H1 (cell line): Measurements from ENCODE around the gene PLEKHG1. TPM values are rescaled to one million over a fixed set of nuclear protein-coding genes. Genes with fewer than 3 reads are reported as not detected.

Experiments
- CTCF ChIA-PET: fragments of 300-600 bp; sonication (Branson Sonifier 250); formaldehyde crosslinking; loops from one replicate; lab custom pipeline; 2021; ENCODE audit not compliant: partially characterized antibody; lab: Charles Lee
- POLR2A ChIA-PET: fragments of 300-600 bp; sonication (Branson Sonifier 250); formaldehyde crosslinking; loops from one replicate; lab custom pipeline; 2021; ENCODE audit warnings: inconsistent platforms; ENCODE audit not compliant: partially characterized antibody; lab: Charles Lee
- DNase-seq, 2 experiments: peaks; one replicate each; pipeline versions ENCODE4 v3.0.0 to v3.0.0-alpha.2; 2010 to 2022; ENCODE audit warnings: low spot score in 2 of 2, low read depth in 1 of 2, mixed read lengths in 1 of 2
- FAIRE-seq: peaks from 2 replicates; lab custom pipeline; 2011; peaks lifted over from hg19 to GRCh38; lab: Jason Lieb, UNC
- H2AFZ ChIP-seq: 2 replicates; pipeline ENCODE4 v1.8.1; 2012; ENCODE audit warnings: low read length, inconsistent platforms
- H2AK5ac ChIP-seq: 2 replicates; pipeline ENCODE4 v1.6.1; 2013; ENCODE audit warnings: low read depth, low read length
- H2BK120ac ChIP-seq: replicated peaks from 2 replicates; pipeline ENCODE3; 2013; ENCODE audit warnings: low read depth, low read length, inconsistent platforms
- H2BK12ac ChIP-seq: 2 replicates; pipeline ENCODE4 v1.6.1; 2013; ENCODE audit warnings: low read depth, low read length
- H2BK15ac ChIP-seq: 2 replicates; pipeline ENCODE4 v1.6.1; 2013; ENCODE audit warnings: low read length
- H2BK20ac ChIP-seq: 2 replicates; pipeline ENCODE4 v1.6.1; 2013; ENCODE audit warnings: low read length
- H2BK5ac ChIP-seq: 2 replicates; pipeline ENCODE4 v1.6.1; 2013; ENCODE audit warnings: low read depth, low read length
- H3K14ac ChIP-seq: 2 replicates; pipeline ENCODE4 v1.6.1; 2013; ENCODE audit warnings: inconsistent platforms; ENCODE audit not compliant: insufficient read length
- H3K18ac ChIP-seq: 2 replicates; pipeline ENCODE4 v1.6.1; 2013; ENCODE audit warnings: low read length; ENCODE audit errors: extremely low read depth
- H3K23ac ChIP-seq: 2 replicates; pipeline ENCODE4 v1.6.1; 2013; ENCODE audit warnings: inconsistent platforms; ENCODE audit not compliant: insufficient read length
- H3K23me2 ChIP-seq: 2 replicates; pipeline ENCODE4 v1.6.1; 2013; ENCODE audit warnings: low read depth, low read length
- H3K27ac ChIP-seq: 2 replicates; pipeline ENCODE4 v1.6.1; 2011; ENCODE audit warnings: low read depth, low read length, inconsistent platforms
- H3K27me3 ChIP-seq, 4 experiments: replicated peaks in 1 of 4; 1 replicate in 1 of 4; 2 replicates in 3 of 4; pipeline versions ENCODE4 v1.6.1 to v1.8.1; 2011 to 2013; ENCODE audit warnings: low read length in 3 of 4, mild to moderate bottlenecking in 3 of 4, inconsistent platforms in 2 of 4, mixed read lengths in 2 of 4, moderate library complexity in 1 of 4; ENCODE audit not compliant: control insufficient read depth in 3 of 4, insufficient read depth in 3 of 4; ENCODE audit errors: extremely low read depth in 1 of 4
- H3K36me3 ChIP-seq, 4 experiments: 2 replicates each; pipeline versions ENCODE4 v1.6.1 to v1.8.1; 2011 to 2013; ENCODE audit warnings: mild to moderate bottlenecking in 4 of 4, low read length in 3 of 4, moderate library complexity in 2 of 4, control low read depth in 1 of 4, inconsistent platforms in 1 of 4; ENCODE audit not compliant: insufficient read depth in 4 of 4, control insufficient read depth in 2 of 4
- H3K4ac ChIP-seq: replicated peaks from 2 replicates; pipeline ENCODE3; 2013; ENCODE audit warnings: low read length, low read depth, mixed read lengths, inconsistent platforms; ENCODE audit not compliant: insufficient read length
- H3K4me1 ChIP-seq, 4 experiments: replicated peaks in 1 of 4; 1 replicate in 1 of 4; 2 replicates in 3 of 4; pipeline versions ENCODE4 v1.6.1 to v1.8.1; 2011 to 2013; ENCODE audit warnings: low read length in 3 of 4, inconsistent platforms in 2 of 4, mixed read lengths in 1 of 4; ENCODE audit not compliant: insufficient read depth in 4 of 4, control insufficient read depth in 3 of 4
- H3K4me2 ChIP-seq, 2 experiments: 2 replicates each; pipeline versions ENCODE4 v1.6.1 to v1.8.1; 2011 to 2013; ENCODE audit warnings: low read depth in 2 of 2, low read length in 2 of 2, control low read depth in 1 of 2, inconsistent platforms in 1 of 2, mild to moderate bottlenecking in 1 of 2; ENCODE audit not compliant: insufficient read depth in 1 of 2
- H3K4me3 ChIP-seq, 4 experiments: fragments of 200-600, 300-600 bp in 1 of 4; sonication (generic), shearing (Covaris generic), sonication (Bioruptor Twin) in 1 of 4; 2 replicates each; pipeline versions ENCODE4 v1.5.1 to v1.8.1; 2011 to 2016; ENCODE audit warnings: low read length in 4 of 4, low read depth in 3 of 4, control low read depth in 2 of 4, inconsistent platforms in 2 of 4, mild to moderate bottlenecking in 2 of 4, mixed read lengths in 1 of 4, moderate library complexity in 1 of 4; ENCODE audit not compliant: insufficient read depth in 2 of 4; ENCODE audit errors: extremely low read depth in 1 of 4
- H3K56ac ChIP-seq: replicated peaks from 2 replicates; pipeline ENCODE3; 2013; ENCODE audit warnings: low read depth, mild to moderate bottlenecking, mixed read lengths, low read length, inconsistent platforms; ENCODE audit not compliant: insufficient read length
- H3K79me1 ChIP-seq: 2 replicates; pipeline ENCODE4 v1.6.1; 2013; ENCODE audit warnings: low read depth, low read length, control low read depth
- H3K79me2 ChIP-seq, 2 experiments: 2 replicates each; pipeline versions ENCODE4 v1.6.1 to v1.8.1; 2012 to 2013; ENCODE audit warnings: low read length in 2 of 2, mild to moderate bottlenecking in 2 of 2, inconsistent platforms in 1 of 2; ENCODE audit not compliant: insufficient read depth in 2 of 2, control insufficient read depth in 1 of 2
- H3K9ac ChIP-seq, 4 experiments: replicated peaks in 1 of 4; 1 replicate in 1 of 4; 2 replicates in 3 of 4; pipeline versions ENCODE4 v1.6.1 to v1.8.1; 2011 to 2013; ENCODE audit warnings: low read depth in 3 of 4, low read length in 3 of 4, control low read depth in 2 of 4, mild to moderate bottlenecking in 2 of 4, moderate library complexity in 2 of 4, inconsistent platforms in 1 of 4; ENCODE audit errors: extremely low read depth in 1 of 4
- H3K9me3 ChIP-seq, 2 experiments: 2 replicates each; pipeline versions ENCODE4 v1.6.1 to v1.8.1; 2012 to 2013; ENCODE audit warnings: mild to moderate bottlenecking in 2 of 2, moderate library complexity in 2 of 2, control low read depth in 1 of 2, inconsistent platforms in 1 of 2, low read depth in 1 of 2, low read length in 1 of 2, mixed read lengths in 1 of 2; ENCODE audit not compliant: insufficient read depth in 2 of 2
- H4K20me1 ChIP-seq, 2 experiments: replicated peaks in 1 of 2; 2 replicates each; pipeline versions ENCODE3 to v1.8.1; 2011 to 2013; ENCODE audit warnings: inconsistent platforms in 2 of 2, low read length in 2 of 2, mild to moderate bottlenecking in 1 of 2; ENCODE audit not compliant: insufficient read depth in 2 of 2, control insufficient read depth in 1 of 2
- H4K5ac ChIP-seq: 2 replicates; pipeline ENCODE4 v1.6.1; 2013; ENCODE audit warnings: low read length, low read depth, mixed read lengths, inconsistent platforms; ENCODE audit not compliant: insufficient read length
- H4K8ac ChIP-seq: 2 replicates; pipeline ENCODE4 v1.8.0; 2013; ENCODE audit warnings: mild to moderate bottlenecking, moderate library complexity, low read length, inconsistent platforms; ENCODE audit not compliant: insufficient read depth; ENCODE audit errors: extremely low read depth
- H4K91ac ChIP-seq: replicated peaks from 2 replicates; pipeline ENCODE3; 2013; ENCODE audit warnings: low read length, mixed read lengths, inconsistent platforms; ENCODE audit not compliant: insufficient read length
- NANOG ChIP-seq: IDR thresholded peaks from 2 replicates; pipeline ENCODE4 v1.6.1; 2011; ENCODE audit warnings: low read length, low read depth, mild to moderate bottlenecking, inconsistent platforms; ENCODE audit not compliant: insufficient read depth, poor library complexity, severe bottlenecking
- RXRA ChIP-seq: IDR thresholded peaks from 2 replicates; pipeline ENCODE4 v1.6.1; 2011; ENCODE audit warnings: low read depth, mild to moderate bottlenecking, low read length, moderate library complexity; ENCODE audit not compliant: insufficient read depth
- SIX5 ChIP-seq: IDR thresholded peaks from 2 replicates; pipeline ENCODE4 v1.6.1; 2011; ENCODE audit warnings: mild to moderate bottlenecking, low read depth, low read length
- SRF ChIP-seq: IDR thresholded peaks from 2 replicates; pipeline ENCODE4 v1.6.1; 2011; ENCODE audit warnings: mild to moderate bottlenecking, low read depth, low read length, moderate library complexity
- WGBS, 2 experiments: shearing (Covaris generic) in 1 of 2; methylation state at CpG; one replicate each; pipeline versions ENCODE4 v1.1.6 to v1.1.7; 2013 to 2015; ENCODE audit warnings: low lambda C conversion rate in 2 of 2, mixed read lengths in 2 of 2, inconsistent platforms in 1 of 2, low coverage in 1 of 2, missing lambda C conversion rate in 1 of 2; ENCODE audit not compliant: insufficient replicate concordance in 2 of 2, insufficient coverage in 1 of 2, insufficient read length in 1 of 2; ENCODE audit errors: extremely low coverage in 1 of 2, missing lambda C conversion rate in 1 of 2; 5-methylcytosine and 5-hydroxymethylcytosine counted together
- polyA plus RNA-seq, 7 experiments: library from polyadenylated mRNA; depleted of rRNA in 3 of 7; stranded (reverse) in 5 of 7; unstranded in 2 of 7; fragments of >200 nt in 5 of 7; fragments of 200-250 nt in 2 of 7; gene quantifications; 1 replicate in 5 of 7; 2 replicates in 1 of 7; 4 replicates in 1 of 7; pipeline versions ENCODE4 v1.2.1 to v1.2.3, GENCODE V29; 2011 to 2013; ENCODE audit warnings: missing spikeins in 2 of 7, mixed read lengths in 2 of 7
- total RNA-seq: library from RNA; stranded (reverse); fragmentation: NEBNext Ultra II Directional; extraction: Animal tissue kit (Norgen Biotek cat#: 25700); gene quantifications from 2 replicates; pipeline ENCODE4 v1.2.1, GENCODE V29; 2021

Gene PLEKHG1
- total and polyA plus RNA-seq, 2 of the 8 experiments (the other 6 are each of a cell fraction or from before 2014, with no cell fraction given) = 0.94 to 2.2 TPM

- Histone ChIP-seq H3K36me3 (no peaks in the 10 kb centered on the region), H2AFZ (no peak overlapping the region), H3K4me1 (peaks cover 0 to 2% (median 0%) of the 10 kb centered on the region in 4 experiments; a peak in 1 of 7 replicates), H3K27ac (no peak overlapping the region), H3K4ac (no peak overlapping the region), H3K79me1 (no peaks in the 10 kb centered on the region), H3K14ac (no peak overlapping the region), H3K79me2 (no peaks in the 10 kb centered on the region), H3K27me3 (no peaks in the 10 kb centered on the region; a peak in 1 of 7 replicates), H2BK5ac (no peak overlapping the region), H2AK5ac (no peak overlapping the region), H3K23ac (no peak overlapping the region), H4K8ac (no peak overlapping the region), H3K9ac (no peak overlapping the region), H2BK20ac (no peak overlapping the region), H2BK12ac (no peak overlapping the region), H4K20me1 (no peaks in the 10 kb centered on the region), H3K18ac (no peak overlapping the region), H2BK15ac (no peak overlapping the region), H4K5ac (no peak overlapping the region), H3K23me2 (no peaks in the 10 kb centered on the region), H3K4me3 (no peak overlapping the region), H3K9me3 (no peaks in the 10 kb centered on the region), H3K56ac (no peak overlapping the region), H3K4me2 (no peak overlapping the region), H2BK120ac (no peak overlapping the region), H4K91ac (no peak overlapping the region)
- ChIA-PET POLR2A (no interaction called here), CTCF (interaction anchor here (0.5 to 1.6 kb wide), 6 partner anchors 29 to 248 kb away, joined by 3 to 5 read pairs (median 3); no protein-coding TSS in a partner anchor)
- FAIRE-seq = no peak
- WGBS, 2 experiments = 93% methylated on average over 2 of the region's 2 CpGs; no CpG with 5 or more reads in 1 of the 2 experiments
- DNase-seq = no peak
- TF ChIP-seq RXRA (no peak), SIX5 (no peak), SRF (no peak), NANOG (no peak)
Observed at GRCh38 chr6:150569161-150569560, 30.5 kb upstream of the PLEKHG1 start.
